Activated CD4-positive, alpha-beta T cell treated with anti-CD3 and anti-CD28 coated beads for 24 hours (primary cell): Measurements from ENCODE around the gene DZIP1L.

Experiments used
- DNase-seq, 2 donors: peaks; one replicate each; pipeline ENCODE4 v3.0.0-alpha.2; 2020; ENCODE audit warnings: low read depth in 2 of 2

The DZIP1L gene

DNA sequence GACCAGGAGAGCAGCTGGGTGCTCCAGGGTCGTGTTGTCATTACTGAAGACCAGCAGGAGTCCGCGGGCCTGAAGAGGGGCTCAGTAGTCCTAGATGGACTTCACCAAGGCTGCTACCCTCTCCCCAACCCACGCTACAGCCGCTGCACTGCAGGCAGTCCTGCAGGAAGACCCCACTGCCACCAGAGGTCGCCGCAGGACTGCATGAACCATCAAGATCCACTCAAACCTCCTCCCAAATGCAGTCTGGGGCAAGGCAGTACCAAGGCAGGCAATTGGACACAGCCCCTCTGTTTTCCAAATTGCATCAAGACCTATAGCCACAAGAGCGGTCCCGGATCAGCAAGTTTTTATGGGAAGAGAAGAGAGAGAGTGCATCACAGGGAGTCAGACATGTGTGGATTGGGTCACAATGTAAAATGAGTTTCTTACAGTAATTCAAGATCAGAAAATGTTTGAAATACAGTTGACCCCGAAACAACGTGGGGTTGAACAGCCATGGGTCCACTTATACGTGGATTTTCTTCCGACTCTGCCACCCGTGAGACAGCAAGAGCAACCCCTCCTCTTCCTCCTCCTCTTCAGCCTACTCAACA lies 46.7 kb downstream of the DZIP1L start:
- peak; percentile 70 to 77 for DNase-seq

DNA sequence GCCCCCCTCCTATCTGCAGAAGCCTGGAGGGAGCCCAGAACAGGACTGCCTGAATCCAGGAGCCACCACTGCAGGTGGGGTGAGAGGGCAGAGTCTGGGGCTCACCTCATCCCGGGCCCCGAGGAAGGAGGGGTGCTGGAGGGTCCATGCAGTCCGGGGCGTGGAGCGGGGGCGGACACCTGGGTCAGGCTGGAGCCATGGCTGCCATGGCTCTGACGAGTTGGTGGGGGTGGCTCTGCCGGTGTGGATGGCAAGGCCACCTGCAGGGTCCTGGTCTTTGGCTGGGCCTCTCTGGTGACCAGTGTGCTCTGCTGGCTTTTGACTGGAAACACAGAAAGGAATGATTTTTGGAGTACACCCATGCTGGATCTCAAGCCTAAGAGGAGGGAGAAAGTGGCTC lies 47.4 kb downstream of the DZIP1L start:
- no peak for DNase-seq

DNA sequence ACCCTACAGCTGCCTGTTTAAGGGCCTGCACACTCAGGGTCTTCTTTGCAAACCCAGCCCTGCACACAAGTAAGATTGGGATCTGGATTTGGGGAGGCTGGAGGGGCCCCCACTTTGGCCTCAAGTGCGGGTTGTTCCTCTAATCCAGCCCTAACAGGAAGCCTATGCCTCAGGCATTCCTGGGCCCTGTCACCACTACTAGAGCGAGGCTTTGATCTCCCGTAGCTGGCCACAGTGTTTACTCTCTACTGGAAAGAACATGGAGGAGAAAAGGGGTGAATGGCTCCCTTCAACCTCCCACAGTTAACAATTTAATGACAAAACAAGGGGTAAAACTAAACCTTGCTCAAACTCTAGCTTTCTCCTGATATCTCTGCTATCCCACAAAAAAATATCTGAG lies 48.4 kb downstream of the DZIP1L start:
- DNase-seq = no peak

DNA sequence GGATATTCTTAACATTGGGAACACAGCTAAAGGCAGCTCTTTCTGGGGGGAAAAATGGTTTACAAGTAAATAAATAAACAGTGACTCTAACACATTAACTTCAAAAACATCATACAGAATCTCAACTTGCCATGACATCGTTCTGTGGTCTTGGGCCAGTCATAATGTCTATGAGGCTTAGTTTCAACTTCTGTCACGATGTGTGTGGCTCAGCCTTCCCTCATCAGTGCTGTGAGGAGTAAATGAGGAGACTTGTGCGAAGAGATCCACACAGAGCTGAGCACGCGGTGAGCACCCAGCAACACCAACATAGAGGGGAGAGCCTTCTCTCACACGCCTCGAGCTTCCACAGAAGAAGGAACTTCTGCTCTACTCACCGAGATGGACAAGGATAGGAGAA lies 49.0 kb downstream of the DZIP1L start:
- no peak for DNase-seq

DNA sequence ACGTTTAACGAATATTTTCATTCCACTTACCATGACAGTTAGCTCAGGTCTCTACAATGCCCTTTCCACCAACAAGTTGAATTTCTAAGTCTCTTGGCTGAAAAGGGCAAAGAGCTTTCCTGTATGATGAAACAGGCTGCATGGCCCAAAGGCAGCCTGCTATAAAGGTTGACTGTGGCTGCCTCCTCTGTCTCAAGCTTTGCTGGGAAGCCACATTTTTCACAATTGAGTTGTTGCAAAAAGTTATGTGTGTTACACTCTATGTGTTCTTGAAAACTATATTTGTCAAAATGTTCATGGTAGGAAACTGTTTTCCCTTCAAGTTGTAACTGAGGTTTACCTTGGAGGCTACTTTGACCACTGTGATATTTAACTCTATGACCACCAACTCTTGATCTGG lies 49.5 kb downstream of the DZIP1L start:
- DNase-seq = no peak

DNA sequence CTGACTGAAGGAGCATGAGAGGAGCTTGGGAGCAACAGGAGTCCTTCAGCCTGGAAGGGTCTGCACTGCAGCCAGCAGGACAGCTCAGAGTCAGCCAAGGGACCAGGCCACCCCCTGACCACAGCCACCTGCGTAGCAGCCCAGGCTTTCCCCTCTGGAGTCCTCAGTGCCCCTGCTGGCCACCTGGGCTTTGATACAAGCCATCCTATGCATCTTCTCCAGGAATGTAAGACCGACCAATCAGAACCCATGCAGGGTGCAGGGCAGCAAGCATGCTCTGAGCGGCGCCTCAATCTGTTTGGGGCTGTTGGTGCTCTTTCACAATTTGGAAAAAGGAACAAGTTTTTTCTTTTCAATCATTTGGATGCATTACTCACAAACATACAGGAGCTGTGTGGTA lies 52.0 kb downstream of the DZIP1L start:
- no peak for DNase-seq

DNA sequence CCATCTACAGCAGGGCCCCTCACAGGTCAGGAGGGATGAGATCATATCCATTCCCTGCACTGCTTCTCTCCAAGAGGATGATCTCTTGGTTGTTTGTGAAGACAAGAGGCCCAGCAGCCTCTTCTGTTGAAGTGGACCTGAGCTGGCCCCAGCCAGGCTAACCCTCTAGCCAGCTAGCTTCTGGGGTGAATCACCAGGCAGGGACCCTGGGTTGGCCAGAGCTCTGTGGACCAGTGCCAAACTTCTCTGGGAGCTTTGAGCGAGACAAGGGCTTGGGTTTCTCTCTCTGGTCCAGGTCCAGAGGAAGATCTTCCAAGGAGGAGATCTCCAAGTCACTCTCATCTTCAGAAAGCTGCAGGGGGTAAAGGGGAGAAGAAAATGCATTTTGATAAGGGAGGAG lies 52.8 kb downstream of the DZIP1L start:
- no peak for DNase-seq

DNA sequence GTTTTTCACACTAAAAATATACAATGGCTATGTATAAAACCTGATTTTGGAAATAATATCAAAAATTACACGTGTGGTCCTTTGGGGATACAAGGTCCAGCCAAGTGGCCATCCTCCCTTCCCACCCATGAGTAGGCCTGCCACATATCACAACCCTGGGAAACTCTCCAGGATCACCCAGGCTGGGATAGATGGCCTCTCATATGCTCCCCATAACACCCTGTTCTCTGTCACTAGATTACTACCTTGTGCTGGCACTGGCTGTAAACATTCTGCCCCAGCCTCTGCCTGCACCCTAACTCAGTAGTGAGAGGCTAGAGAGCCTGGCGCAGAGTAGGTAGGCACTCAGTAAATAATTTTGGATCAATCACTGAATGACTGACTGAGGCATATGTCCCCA lies 53.4 kb downstream of the DZIP1L start:
- DNase-seq = no peak

DNA sequence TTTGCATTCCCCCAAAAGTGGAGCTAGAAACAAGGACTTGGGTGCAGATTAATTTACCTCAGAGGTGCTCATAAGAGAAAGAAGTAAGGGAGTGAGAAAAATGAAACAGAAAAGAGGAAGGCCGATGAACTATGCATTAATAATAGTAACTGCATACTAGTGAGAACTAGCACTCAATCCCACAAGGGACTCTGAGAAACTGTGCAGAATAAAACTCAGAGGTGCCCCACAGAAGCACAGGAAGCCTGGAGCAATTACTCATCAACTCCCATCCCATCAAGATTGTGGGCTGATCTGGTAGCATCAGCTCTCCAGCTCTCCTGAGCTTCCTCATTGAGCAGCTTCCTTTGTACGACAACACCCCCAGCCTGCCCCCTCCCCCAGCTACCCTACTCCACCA lies 54.6 kb downstream of the DZIP1L start:
- no peak for DNase-seq

DNA sequence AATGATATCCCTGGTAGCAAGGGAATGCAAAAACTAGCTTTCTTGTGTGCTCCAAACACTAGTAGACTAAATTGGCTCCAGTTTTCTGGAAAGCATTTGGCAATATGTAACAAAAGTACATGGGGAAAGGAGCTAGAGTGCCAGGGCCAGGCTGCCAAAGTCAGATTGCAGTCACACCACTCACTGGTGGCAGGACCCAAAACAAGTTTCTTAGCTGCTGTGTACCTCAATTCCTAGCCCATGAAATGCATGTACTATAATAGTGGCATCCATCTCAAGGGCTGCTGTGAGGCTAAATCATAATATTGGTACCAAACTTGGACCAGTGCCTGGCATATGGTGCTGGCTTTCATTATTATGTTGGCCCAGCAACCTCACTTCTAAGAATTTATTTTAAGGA lies 56.1 kb downstream of the DZIP1L start:
- DNase-seq = no peak

DNA sequence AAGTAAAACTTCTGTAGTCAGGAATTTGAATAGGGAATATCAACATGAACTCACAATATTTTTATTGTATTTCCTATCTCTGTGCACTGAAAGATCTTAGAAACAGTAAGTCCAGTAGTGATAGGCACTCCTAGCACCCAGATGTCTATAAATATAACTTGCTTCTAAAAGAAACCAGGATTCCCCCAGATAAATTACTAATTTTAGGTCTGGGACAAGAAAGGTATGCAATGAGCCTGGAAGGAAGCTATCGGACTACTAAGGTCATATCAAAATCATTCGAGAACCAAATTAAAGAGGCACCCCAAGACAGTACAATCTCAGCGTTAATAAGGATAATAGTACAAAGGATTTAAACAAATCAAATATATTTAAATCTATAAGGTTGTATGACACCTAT lies 58.0 kb downstream of the DZIP1L start:
- DNase-seq = no peak

DNA sequence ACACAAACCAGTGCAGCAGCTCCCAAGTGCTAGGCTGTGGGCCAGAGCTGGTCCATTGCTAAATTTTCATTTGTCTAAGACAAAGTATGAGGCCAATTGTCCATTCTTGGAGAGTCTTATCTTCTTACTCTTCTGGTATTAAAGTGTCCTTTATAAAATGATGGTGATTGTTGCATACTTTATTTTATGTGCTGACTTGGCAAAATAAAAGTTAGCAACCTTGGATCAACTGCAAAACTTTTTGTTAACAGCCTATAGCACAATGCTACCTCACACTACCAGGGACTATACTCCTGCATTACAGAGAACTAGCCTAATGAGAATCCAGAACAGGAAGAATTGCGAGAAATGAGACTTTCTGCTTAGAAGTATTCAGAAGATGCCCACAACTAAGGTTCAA lies 61.4 kb downstream of the DZIP1L start:
- no peak for DNase-seq

DNA sequence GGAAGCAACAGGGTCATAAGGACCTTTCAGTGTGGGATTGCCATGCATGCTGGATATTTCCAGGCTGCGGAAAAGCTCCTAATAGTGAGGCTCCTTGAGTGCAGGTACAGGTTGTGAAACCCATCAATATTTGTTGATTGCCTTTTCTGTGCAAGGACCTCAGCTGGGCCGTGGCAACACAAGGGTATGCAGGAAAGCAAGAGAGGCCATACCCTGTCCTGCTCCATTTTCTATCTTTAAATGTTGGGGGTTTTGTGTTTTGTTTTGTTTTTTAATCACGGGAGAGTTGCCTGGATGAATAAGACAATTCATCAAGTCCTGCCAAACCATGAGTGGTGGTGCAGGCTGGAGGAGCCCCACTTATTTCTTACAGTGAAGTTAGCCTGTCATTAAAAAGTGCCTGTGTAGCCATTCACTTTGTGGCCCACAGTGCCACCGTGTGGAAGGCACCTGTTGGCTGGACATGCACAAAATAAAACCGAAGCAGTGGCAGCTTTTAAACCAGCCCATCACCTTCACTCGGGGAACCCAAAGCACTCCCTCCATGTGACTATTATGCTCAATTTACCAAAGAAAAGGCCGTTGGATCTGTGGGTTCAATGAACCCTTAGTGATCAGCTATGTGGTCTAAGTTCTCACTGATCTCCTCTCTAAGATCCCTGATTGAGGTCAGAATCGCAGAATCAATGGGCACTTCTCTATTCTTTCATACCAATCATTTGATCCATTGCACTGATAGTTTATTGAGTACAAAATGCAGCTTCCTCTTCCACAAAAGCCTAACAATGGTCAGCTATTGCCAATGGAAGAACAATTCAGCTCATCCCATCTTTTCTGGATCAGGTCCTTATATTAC lies 63.2 kb downstream of the DZIP1L start:
- DNase-seq = no peak

DNA sequence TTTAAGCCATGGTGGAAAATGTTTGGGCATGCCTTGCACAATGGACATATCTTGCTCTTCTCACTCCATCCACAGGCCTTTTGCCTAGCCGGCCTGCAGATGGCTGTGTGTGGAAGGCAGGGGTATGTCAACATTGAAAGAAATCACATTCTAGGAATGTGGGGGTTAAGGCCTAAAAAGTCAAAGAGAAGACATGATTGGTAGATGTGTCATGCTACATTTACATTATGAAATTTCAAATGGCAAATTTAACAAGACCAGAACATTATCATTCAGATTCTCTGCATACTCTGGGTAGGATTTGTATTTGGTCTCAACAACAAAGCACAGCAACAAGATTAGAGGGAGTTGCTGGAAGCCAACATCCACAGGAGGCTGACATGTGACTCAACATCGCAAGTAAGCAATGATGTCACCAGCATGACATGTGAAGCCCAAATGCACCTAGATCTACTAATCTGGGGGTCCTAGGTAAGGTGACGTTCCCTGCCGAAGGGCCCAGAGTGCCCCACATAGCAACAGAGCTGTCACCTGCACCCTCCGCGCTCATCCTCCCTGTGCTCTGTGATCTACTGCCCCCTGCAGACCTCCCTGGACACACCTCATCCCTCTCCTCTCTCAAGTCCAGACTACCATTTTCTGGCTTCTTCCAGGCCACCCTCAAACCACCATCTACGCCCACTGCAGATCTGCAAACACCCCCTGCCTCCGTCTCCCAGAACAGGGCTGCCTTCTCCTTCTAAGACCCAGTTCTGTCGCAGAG lies 66.1 kb downstream of the DZIP1L start:
- DNase-seq = no peak

DNA sequence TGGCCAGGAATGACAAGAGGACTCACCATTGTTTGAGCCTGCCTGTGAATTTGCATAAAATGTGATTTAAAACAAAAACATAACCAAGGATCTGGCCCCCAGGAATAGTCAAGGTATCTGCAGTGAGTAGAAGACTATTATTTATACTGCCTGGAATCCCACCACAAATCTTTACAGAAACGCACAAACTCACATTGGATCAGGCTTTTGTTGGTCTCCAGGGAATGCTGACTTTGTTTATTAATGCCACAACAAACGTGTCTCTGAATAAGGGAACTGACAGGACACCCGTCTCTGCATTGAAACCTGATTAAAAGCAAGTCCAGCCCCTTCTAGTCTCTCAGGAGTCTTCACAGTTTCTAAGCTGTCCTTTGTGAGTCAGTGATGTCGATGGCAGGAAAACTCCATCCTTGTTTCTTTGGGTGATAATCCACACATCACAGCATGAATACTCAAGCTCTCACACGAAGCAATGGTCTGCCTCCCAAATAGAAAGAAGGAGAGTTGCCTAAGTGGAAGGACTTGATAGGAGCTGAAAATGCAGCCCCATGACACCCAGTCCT lies 67.7 kb downstream of the DZIP1L start:
- DNase-seq = no peak

DNA sequence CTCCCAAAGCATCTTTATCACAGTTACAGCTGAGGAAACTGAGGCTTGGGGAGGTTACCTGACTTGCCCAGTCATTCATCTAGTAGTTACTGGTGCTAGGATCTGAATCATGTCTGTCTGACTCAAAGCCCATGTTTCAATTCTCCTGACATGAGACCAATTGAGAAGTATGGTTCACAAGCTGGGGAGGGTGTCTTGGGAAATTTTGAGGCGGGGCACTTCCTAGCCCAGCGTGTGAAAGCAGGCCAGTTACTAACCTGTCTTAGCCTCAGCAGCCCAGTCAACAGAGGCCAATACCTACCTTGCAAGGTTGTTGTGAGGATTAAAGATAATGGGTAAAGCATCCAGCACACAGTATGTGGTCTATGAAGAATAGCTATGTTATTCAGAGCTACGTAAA lies 68.5 kb downstream of the DZIP1L start:
- no peak for DNase-seq

DNA sequence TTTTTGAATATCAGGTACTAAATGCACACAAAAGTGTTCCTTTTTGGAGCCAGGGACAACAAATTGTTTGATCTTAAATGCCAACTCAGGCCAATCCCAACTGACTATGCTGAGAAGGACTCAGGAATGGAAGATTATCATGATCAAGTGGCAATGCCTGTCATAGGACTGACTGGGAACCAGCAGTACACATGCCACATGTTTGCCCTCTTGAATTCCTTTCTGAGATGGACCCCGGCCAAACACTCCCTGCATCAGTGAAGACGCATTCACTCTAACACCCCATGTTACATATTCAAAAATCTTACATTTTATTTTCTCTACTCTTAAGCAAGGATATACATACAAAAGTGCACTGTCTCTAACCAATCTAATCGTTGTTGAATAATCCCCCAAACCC lies 69.3 kb downstream of the DZIP1L start:
- DNase-seq = no peak

DNA sequence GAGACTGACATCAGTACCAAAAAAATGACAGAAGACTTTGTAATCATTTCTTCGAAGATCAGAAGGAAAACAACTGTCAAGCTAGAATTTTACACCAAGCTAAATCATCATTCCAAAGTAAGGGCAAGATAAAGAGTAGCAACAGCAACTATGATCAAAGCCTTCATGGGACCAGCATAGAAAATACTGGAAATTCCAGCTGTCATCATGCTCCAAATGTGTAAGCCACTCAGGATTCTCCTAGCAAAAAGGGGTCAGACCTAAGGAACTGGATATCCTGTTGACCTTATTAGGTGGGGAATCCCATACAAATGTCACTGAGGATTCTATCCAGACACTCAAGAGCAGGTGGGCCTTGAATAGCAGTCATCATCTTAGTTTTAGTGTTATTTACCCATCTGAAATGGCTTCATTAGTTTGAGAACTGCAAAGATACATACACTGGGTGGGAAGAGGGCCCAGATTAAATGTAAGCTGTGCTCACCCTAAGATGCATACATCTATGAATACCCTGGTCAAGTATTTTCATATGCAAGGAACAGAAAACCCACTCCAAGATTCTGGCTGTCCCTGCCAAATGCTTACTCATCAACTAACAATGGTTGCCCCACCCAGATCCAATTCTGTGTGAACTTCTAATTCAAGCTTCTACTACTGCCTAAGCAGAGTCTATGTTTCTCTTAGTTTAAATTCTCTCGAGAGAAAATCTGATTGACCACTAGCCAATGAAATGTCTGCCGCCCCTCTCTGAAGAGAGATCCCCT lies 72.0 kb downstream of the DZIP1L start:
- no peak for DNase-seq

DNA sequence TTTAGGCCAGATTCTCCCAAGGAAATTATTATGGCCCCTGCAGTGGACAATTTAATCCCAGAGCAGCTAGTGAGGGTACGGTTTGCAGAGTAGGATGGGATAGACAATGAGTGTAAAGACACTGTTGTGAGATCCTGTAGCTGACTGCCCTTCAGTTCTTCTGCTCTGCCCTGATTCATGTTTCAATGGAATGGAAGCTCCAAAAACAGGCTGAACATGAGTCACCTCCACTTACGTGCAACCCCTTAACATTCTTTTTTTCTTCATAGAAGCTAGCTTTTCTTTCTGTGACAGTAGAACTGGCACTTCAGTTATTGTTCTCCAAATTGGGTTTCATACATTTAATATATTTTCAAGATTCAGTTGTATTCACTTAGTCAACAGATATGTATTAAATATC lies 73.4 kb downstream of the DZIP1L start:
- no peak for DNase-seq

DNA sequence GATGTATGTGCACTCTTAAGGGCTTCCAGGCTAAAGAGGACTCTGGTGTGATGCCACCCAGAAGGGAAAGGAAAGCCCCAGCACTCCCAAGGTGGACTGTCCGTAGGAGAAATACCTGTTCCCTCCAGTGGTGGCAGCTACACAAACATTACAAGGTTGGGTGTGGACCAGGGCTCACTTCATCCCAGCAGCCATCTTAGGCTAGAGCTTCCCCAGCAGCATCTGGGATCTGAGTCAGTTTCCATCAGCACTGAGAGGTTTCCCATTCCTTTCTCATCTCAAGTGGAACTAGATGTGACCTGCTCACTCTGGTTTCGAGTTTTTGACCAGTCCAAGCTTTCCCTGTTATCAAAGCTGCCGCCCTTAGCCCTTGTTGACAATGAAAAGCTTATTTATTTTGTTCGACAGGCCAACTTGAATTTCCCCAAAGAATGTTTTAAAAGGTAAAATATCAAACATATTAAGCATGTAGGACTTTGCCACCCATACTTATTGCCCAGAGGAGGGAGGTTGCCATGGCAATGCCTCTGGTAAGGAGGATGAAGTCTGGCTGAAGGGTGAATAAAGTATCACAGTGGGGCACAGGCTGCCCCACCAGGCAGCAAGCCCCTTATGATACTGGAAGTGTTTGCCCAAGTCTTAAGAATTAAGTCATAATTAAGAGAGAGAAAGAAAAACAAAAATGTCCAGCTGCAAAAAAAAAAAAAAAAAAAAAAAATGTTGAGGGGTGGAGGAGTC lies 76.5 kb downstream of the DZIP1L start:
- no peak for DNase-seq

DNA sequence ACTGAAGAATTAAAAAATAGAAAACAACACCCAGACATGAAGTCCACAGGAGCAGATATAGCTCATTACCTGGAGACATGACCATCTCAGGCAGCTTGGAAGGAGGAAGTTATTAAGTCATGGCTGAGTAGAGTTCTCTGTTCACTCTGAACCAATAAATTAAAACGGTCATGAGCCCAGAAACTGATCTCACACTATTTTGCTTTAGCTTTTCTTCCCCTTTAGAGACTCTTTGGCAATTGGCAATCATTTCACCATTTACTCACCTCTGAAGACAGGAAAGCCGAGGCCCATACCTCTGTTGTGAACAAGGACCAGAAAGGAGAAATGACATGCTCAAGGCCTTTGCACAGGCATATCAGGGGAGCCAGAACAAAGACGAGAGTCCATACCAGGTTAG lies 78.8 kb downstream of the DZIP1L start:
- DNase-seq = no peak
